GM21619 (cell line): Measurements from ENCODE around the gene PTPRR.
"Not testable (repeated sequence)": the region's sequence is repeated elsewhere in the genome, so short reads cannot be mapped to it uniquely, and the experiment has no call there.

Source experiments
- ATAC-seq: cut with Tn5 transposase; IDR thresholded peaks from one replicate; pipeline ENCODE4 v1.9.1; 2021; ENCODE audit not compliant: unreplicated experiment

Gene PTPRR

DNA sequence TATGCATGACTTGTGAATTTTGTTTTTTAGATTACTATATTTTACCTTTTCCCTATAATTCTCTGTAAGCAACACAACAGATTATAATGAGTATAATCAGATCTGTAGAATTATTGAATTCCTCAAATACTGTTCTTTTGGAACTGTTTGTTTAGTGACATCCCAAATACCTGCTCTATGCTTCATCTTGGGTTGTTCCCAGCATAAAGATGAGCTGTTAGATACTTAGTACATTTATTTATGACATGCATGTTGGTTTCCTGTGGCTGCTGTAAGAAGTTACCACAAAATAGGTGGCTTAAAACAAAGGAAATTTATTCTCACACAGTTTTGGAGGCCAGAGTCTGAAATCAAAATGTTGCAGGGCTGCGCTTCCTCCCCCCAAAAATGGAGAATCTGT, 78.4 kb downstream of the PTPRR start:
- ATAC-seq, result no peak

DNA sequence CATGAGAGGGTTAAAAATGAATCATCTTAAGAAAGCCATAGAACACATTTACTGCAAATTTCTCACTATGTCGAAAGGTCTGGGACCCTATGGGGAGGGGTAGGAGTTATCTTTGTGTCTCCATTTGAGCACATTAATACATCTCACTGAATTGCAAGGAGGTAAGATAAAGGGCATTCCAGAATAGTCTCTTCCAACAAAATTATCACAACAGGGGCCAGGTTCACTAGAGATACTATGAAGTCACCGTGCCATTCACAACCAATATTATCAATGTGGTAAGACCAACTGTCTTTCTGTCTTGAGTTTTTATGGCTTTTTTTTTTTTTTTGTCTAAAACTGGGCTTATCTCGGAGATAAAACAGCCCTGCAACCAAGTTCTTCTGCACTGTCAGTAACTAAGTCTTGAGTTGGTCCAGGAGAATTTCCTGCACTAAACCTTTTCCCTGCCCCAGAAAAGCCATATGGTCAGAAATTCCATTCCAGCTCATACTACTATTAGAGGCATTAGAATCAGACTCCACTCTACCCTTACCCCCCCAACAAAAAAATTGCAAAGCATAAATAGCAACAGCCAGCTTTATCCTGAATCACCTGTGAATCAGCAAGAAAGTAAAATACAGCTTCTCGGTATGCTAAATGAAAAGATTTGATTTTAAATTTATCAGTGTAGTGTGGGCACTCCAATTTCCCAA, 79.7 kb downstream of the PTPRR start:
- no peak for ATAC-seq

DNA sequence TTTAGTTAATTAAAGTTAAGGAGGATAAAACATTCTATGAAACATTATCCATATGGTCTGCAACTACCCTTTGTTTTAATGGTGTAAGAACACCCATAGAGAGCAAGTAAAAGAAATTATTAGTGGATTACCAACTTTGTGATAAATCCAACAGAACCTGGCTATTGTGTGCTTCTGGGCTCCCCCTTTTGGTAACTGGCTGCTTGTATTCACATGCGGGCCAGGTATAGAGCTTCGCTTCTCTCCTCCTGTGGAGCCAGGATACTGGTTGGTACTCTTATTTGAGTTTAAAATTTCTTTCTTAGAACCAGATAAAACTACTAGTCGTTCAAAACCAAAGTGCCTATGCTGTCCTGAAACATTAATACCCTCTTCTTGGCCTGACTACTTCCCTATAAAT, 81.0 kb downstream of the PTPRR start:
- ATAC-seq, result no peak

DNA sequence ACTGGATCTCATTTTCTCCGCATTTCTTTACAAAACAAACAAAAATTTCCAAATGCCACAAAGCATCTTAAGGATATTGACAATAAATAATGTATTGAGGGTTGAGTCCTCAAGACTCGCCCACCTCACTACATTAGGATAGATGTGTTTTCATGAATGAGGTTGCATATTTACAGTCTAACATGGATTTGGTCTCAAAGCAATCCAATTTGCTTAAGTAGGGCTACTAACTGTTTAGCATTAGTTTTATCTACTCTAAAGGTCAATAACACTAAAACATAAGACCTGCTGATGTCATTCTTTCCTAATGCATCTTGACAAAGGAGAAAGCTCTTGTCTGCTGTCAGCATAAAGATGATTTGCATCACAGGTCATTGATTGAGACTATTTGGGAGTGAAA, 82.4 kb downstream of the PTPRR start:
- ATAC-seq, result no peak

DNA sequence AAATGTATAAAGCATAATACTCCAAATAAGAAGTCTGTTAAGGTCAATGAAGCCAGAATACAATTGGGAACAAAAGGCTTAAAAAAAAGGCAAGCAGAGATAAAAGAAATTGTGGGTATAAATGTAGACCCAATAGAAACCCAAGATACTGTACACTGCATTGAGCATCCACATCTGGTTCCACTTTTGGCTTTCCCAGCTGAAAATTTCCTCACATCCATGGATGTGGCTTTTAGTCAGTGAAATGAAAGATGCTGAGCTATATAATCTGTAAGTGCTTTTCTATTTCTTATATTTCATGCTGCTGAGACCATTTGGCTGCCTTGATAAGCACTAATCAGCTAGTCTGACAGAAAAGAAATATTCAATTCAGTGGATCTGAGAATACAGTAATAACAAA, 83.5 kb downstream of the PTPRR start:
- no peak for ATAC-seq

DNA sequence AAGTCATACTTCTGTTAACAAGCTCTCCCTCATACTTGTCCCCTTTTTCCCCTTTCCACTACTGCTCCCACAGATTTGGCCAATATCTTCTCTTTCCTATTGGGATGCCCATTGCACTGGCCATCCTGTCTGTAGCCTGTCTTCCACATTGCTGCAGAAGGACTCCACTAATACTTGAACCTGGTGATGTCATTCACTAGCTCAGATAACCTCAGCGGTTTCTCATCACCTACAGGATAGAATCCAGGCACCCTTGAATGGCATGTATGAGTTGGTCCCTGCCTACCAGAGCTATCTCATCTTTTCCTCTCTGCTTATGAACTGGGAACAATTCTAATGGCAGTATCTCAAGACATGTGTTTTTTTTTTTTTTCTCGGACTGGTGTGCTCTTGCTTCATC, 84.6 kb downstream of the PTPRR start:
- ATAC-seq, result no peak

DNA sequence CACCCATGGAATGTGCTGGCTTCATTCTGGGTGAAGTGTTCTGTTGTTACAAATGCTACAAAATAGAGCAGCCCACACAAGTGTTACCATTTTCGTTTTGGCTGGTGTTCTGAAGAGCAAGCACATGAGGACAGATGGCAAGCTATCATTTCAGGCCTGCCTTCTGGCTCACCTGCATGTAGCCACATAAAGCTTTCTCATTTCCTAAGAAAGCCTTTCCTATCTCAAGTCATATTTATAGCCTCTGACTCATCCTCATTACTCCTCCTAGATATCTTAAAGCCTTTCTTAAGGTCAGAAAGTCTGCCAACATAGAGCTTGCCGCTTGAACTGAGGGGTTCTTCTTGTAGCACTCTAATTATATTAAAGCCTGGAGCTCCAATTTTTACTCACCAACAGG, 89.0 kb downstream of the PTPRR start:
- ATAC-seq, result no peak

DNA sequence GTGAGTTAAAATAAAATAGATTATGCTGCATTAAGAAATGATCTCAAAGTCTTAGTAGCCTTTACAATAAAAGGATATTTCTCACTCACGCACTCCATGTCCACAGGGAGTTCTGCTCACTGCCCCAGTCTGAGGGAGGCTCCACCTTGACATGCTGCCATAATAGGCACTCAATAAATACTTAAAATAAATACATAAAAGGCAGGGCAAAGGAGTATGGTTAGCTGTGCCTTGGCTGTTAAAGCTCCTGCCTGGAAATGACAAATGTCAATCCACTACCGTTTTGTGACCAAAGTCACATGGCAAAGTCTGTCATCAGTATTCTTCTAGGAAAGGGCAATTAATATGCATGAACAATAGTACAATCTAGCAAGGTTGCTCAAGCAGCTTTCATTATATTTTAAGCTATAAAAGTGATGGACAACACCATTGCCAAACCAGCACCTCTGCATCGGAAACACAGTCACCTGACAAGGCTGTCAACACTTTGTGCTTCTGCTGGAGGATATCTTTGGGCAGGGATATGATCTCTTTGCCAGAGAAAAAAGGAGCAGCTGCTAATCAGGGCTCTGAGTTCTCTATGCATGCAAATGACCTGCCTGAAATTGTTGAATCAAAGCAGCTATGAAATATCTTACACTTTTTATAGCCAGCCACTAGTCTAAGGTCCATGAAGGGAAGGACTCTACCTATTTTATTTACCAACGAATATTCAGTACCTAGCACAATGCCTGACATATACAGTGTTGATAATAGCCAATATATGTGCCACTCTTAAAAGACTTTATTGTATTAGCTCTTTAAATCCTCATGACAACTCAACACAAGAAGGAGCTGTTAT, 90.1 kb downstream of the PTPRR start:
- no peak for ATAC-seq

DNA sequence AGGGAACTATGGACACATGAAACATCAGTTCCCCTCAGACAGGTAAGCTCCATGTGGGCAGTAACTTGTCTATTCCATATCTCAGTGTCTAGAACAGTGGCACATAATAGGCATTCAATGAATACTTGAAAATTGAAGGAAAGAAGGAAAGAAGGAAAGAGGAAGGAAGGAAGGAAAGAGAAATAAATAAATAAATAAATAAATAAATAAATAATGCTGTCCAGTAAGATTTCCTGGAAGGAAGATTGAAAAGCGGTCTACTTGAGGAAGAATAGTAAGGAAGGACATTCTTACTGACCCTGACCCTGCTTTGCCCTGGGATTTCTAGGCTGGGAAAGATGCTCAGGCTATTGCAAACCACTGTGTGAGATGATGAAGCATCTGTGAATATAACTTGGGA, 91.5 kb downstream of the PTPRR start:
- ATAC-seq, result no peak

DNA sequence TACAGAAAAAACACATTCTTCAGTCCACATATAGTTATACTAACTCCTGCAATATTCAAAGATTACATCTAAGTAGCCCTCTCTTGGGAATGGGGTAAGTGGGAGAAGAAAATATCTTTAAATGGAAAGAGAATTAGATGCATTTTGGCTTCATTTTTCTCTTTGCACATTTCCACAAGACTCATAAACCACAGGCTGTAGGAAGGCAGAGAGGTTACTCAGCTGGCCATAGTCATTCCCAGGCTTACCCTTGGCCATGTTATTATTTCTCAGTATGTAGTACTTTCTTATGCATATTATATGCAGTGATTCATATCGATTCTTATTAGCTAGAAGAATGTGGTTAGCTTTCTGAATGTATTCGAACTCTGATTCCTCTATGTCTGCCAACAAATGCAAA, 92.2 kb downstream of the PTPRR start:
- ATAC-seq, result no peak

DNA sequence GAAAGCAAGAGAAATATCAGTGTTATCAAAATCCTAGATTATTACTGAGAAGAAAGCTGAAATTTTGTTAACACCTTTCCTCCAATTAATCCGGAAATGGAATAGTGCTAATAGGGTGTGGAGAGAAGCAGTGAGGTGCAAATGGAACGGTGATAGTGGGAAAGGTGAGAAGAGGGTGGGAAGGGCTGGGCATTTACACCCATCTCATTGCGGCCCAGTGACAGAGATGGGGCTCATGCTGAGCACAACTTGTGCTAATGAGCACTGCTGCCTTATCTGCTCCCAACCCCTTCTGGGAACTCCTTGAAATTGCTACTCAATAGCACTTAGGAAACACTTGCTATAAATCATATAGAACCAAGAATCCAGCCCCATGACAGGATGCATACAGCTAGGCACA, 94.4 kb downstream of the PTPRR start:
- no peak for ATAC-seq

DNA sequence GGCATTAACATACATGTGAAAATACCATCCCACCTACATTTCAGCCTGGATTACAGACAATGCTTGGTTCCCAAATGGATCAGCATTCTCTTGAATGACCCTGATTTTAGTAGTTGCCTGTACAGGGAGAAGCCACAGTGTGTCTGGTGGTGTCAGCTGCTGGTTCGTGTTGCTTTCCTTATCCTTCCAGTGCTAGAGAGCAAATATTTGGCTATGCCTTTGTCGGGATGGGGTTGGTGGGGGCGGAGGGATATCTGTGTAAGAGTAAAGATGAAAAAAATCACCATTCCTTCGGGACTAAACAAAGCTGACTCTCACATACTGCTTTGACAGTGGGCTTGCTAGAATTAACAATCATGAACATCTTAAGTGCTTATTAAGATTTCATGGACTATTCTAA, 96.0 kb downstream of the PTPRR start:
- ATAC-seq, result no peak

DNA sequence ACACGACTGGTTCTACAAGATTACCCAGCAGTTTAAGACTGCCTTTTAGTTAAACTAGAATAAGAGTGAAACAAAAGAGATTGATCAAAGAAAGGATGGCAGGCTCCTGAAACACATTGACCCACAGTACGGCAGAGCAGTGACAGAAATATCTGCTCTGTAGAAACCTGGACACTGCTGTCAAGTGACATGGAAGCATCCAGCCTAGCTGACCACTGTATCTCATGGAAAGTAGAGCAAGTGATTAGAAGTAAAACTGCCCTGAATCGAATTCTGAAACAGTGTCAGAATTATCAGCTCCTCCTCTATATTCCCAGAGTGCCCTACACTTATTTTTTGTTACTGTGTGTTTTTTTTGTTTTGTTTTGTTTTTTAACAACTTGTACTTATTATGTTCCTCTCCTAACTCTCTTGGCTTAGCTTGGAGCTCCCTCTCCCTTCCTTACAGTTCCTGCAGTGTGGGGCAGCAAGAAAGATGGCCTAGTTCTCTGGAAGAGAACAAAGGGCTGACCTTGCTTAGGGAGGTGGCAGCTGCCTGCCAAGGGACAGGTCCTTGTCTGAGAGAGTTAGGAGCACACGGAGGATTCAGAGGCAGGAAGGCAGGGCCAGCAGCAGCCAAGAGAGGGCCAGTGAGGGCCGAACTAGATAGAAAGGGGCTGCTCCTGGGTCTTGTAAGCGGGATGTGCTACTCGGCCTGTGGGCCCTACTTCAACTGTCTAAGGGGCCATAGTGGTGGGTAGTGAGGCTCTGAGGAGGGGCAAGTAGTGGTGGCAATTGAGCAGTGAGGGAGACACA, 97.2 kb downstream of the PTPRR start:
- ATAC-seq, result no peak

DNA sequence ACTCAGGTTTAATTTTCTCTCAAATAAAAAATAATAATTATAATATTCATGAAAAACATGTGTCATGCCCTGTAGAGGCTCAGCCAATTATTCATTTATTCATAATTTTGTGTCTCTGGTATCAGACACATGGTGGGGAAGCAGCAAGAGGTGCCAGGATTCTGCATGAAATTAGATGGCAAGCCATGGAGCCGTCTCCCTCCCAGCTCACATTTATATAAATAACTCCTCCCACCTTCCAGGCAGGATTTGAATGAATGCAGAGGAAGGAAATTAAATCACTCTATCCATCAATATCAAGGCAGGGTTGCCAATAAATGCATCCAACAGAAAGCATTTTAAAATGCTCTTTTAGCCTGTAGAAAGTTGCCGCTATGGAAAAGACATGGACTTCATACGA, 98.1 kb downstream of the PTPRR start:
- ATAC-seq, result no peak

DNA sequence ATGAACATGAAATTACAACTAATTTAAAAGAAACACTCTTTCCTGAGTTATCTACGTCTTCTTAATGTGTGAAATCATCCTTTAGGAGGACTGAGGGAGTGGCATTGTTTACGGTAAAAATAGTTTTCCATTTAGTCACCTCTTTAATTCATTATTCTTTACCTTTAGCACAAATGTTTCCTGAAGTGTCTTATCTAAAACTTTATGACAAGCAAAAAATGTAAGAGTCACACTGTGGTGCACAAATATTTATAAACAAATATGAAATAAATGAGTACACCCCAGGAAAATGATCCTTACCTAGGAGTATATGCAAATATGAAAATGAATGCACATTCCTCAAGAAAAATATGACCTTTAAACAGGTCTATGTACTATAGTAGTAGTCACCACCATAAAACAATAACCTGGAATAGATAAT, 104.6 kb downstream of the PTPRR start:
- ATAC-seq, result no peak

DNA sequence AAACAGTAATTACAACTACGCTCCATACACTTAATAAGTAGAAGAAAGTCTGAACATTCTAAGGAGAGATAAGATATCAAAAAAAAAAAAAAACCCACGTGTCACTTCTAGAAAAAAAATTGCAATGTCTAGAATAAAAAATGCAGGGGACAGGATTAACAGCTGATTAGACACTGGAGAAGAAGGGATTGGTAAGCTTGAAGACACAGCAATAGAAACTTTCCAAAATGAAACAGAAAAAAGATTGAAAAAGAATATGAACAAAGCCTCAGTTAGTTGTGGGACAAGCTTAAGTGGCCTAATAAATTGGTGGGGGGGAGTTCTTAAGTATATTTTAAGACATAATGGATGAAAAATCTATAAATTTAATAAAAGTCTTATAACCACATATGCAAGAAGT, 105.5 kb downstream of the PTPRR start:
- no peak for ATAC-seq

DNA sequence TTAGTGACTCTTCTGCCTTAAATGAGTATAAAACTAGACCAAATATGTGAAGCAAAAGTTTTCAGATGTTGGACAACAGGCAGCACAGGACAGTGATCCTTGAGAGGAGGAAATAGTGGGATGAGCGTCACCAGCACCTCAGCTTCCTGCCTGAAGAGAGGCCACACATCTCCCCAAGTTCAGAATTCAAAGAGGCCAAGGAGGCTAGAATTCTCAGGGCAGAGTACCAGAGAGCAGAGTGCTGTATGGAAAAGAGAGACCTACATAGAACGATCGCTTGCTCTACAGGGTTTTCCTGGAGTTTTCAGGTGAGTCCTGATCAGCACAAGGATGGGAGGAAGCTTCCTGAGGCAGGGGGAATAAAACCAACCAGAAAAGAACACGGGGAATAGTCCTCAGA, 107.0 kb downstream of the PTPRR start:
- no peak for ATAC-seq

DNA sequence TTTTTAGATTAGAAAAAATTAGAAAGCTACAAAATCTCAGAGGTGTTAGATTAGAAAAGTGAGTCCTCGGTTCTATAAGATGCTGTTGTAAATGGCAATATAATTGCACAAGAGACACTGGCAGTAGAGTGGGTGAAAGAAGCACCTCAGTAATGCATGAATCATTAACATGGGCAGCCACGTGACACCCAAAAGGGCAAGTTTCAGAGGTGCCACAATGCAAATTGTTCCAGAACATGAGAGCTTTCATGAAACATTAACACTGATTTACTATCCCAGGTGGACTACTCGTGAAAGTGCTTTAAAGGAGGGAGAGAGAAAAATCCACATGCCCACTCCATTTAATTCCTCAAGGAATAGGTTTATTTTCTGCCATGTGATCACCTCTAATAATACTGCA, 108.4 kb downstream of the PTPRR start:
- no peak for ATAC-seq

DNA sequence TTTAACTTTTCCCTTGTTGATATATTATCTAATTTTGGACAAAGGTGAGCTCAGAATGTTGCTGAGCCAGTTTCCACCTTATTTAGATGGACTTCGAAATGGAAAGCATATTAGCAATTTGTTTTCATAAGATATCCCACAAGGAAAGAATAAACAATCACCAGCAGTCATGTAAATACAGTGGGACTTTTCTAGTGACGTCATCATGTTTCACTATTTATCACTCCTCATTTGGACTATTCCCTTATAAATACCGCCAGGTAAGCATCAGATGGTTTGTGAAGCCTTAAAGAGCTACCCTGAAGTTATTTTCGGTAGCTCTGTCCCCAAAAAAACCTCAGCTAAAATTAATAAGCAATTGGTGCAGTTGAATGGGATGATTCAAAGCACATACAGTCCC, 110.7 kb downstream of the PTPRR start:
- ATAC-seq, result no peak

DNA sequence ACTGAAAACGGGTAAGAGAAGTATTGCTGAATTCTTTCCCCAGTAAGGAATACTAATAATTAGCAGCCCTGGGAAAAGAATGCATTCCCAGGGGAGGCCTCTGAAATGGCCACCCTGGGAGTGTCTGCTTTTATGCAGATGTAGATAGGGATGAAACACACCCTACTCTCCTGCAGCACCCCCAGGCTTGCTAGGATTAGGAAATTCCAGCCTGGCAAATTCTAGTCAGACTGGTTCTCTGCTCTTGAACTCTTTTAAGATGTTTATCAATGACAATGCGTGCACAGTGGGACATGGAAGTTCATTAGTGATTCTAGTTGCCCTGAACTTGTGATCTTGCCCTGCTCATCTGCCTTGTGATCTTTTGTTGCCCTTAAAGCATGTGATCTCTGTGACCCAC, 112.5 kb downstream of the PTPRR start:
- ATAC-seq, result not testable (repeated sequence)

DNA sequence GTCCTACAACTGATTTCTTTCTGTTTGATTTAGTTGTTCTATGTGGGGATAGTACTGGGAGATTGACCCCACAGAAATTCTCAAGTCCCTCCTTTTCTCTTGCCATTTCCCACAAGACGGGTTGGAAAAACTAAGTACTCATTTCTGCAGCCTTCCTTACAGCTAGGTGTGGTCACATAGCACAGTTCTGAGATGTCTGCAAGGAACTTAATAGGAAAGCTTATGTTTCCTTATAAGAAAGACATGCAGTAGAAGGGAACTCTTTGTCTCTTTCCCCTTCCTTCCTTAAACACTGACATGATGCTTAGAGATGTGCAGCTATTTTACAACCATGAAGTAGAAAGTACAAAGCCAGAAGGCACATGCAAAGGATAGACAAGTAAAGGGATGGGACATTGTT, 113.7 kb downstream of the PTPRR start:
- no peak for ATAC-seq

DNA sequence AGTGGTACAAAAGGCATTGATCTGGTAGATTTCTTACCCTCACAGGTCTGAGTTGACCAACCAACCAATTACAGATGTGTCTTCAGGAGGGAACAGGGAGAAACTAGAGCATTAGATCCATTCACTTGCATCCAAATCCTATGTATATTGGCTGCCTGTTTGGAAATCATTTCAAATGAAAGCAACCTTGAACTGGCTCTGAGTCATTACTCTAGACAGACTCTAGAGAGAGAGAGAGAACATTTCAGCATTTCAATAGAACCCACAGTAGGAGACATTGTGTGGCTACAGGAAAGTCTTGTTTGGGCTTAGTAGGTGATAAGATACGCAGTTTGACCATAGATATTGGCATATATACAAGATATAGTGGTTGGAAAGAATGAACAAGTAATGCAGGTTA, 114.5 kb downstream of the PTPRR start:
- no peak for ATAC-seq
